Muscle of back (tissue), 11 donors: ENCODE results near the gene KIAA1217. TPM values are rescaled to one million over a fixed set of nuclear protein-coding genes. Genes with fewer than 3 reads are reported as not detected.

ENCODE experiments used
- DNase-seq, 3 donors: peaks; one replicate each; pipeline versions ENCODE4 v3.0.0 to v3.0.0-alpha.2; 2013
- polyA plus RNA-seq, 10 donors: library from polyadenylated mRNA; unstranded; fragments of 120-200 nt; gene quantifications; one replicate each; pipeline ENCODE4 v1.2.1, GENCODE V29; 2013; ENCODE audit not compliant: insufficient read length in 10 of 10

KIAA1217 gene
- polyA plus RNA-seq, 10 donors, result 23.7 to 44.9 (median 31.2) TPM

DNA sequence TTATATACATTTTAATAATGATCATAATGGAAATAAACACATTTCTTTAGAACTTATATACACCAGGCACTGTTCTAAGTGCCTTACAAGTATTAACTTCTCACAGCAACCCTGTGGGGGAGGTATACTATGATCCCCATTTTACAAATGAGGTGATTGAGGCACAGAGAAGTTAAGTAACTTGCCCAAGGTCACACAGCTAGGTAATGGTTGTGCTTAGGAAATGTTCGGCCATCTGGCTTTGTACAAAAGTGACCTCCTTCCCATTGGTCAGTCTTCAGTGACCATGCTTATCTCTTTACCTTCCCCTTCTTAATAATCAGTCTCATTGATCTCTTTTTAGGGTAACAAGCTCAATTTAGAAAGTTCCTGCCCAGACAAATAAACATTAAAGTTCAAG is 158.8 kb downstream of the KIAA1217 start:
- DNase-seq, result no peak

- DNase-seq, result no peak
These were observed 161.9 kb downstream of the KIAA1217 start for GRCh38 chr10:24370877-24371276.

- no peak for DNase-seq
These were observed 162.5 kb downstream of the KIAA1217 start for GRCh38 chr10:24371396-24371795.

DNA sequence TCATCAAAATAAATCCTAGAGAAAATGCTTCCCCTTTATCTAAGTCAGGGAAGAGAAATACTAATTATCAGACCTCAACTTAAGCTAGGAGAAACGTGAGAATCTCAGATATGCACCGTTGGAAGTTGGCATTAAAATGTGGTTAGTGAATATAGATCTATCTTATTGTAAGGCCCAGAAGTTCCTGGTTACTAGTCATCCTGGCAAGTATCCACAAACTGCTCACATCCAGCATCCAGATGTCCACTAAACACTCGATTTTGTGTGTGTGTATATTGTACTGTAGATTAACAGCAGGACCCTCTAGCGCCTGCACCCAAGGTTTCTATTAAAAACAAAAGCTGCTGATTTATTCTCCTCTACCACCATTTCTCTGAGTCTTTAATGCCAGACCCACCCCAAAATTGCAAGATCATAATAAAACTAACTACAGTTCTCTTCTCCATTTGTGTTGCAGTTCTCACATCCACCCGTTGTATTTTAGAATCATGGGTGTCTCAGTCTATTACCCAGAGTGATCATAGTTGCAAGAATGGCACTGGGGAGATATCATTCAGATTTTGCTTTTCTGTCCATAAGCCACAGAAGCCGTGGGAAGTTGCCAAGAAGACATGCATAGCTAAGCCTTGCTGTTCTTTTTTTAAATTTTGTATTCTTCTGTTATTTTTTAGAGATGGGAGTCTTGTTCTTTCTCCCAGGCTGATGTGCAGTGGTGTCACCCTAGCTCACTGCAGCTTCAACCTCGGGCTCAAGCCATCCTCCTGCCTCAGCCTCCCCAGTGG is 165.4 kb downstream of the KIAA1217 start:
- peak; percentile 48 to 78 (median 74) for DNase-seq

GRCh38 chr10:24375510-24375909 is 166.6 kb downstream of the KIAA1217 start:
- DNase-seq, result no peak

DNA sequence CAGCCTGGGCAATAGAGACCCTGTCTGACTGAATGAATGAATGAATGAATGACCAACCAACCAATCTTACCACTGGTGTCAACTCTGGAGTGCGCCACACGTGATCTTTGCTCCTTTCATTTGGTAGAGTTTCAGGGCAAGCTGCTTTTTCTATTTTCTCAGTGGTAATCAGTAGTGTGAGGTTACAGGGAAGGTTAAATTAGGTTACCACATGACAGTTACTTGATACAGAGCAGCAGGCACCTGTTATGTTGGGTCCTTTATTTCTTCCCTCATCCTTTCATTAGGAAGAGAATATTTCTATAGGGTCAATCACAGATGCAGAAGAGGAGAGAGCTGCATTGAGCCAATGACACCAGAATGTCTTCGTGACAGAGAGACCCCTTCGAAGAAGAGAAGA is 167.8 kb downstream of the KIAA1217 start:
- DNase-seq, result no peak

- DNase-seq, result no peak
These were observed 169.4 kb downstream of the KIAA1217 start for GRCh38 chr10:24378126-24378920.

GRCh38 chr10:24381235-24382010 is 172.5 kb downstream of the KIAA1217 start:
- DNase-seq, result no peak

DNA sequence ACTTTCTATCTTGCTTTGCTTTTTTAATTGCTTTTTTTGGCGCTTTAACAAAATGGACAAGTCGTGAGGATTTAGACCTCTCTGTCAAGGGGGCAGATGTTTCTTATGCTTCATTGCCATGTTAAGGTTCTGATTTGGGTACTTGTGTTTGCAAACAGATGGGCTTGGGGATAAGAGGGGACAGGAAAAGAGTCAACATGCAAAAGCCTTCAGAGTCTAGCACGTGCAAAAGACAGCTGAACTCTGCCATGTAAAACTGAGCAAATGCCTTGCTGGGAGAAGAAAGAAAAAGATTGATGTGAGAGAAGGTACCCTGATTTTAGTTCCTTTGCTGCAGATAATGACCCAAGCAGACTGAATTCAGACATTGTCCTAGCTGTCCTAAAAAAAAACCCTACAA is 173.1 kb downstream of the KIAA1217 start:
- DNase-seq, result no peak

- DNase-seq, result no peak
These were observed 173.6 kb downstream of the KIAA1217 start for GRCh38 chr10:24382596-24382978.

GRCh38 chr10:24382979-24383663 is 174.2 kb downstream of the KIAA1217 start:
- DNase-seq, result no peak

- DNase-seq, result peak; percentile 94 to 96 (median 96)
These were observed 174.8 kb downstream of the KIAA1217 start for GRCh38 chr10:24383681-24384106.

- no peak for DNase-seq
These were observed 176.0 kb downstream of the KIAA1217 start for GRCh38 chr10:24384954-24385353.

- peak in 1 of 3 donors; percentile 26 for DNase-seq
These were observed 176.8 kb downstream of the KIAA1217 start for GRCh38 chr10:24385776-24386175.

DNA sequence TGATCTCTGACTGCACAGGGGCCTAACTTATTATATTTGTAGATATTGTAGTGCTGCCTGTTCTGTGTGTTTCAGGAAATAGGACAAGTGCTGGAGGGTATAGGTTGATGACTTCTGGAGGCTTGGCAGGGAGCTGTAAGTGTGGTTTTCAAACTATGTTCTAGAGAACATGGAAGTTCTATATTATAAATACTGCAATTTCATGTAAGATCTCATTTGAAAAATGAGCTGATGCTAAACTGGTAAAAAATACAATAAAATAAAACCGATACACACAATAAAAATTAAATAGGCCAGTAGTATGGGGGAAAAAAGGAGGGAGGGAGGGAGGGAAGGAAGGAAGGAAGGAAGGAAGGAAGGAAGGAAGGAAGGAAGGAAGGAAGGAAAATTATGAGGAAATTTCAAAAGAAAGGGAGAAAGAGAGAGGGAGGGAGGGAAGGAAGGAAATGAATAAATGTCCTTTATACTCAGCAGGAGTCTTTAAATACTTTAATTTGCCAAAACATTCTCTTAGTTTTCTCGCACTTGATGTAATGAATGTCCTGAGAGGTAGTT is 181.3 kb downstream of the KIAA1217 start:
- DNase-seq, result no peak

GRCh38 chr10:24390746-24391145 is 181.8 kb downstream of the KIAA1217 start:
- DNase-seq, result no peak

DNA sequence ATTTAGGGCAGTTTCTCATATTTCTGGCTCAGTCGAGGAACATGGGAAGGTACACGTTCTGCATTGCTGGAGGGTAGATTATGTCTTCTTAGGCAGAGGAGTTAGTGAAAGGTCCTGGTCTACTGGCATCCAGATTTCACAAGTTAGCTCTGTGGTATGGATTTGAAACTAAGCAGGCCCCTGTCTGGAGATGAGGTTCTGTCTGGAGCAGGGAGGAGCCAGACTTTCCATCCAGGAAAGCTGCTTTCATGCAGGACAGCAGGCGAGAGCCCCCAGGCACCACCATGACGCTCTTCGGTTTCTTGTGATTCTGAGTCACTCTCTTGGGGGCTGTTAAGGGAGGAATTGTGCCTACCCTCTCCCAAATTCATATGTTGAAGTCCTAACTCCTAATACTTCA is 184.3 kb downstream of the KIAA1217 start:
- no peak for DNase-seq

DNA sequence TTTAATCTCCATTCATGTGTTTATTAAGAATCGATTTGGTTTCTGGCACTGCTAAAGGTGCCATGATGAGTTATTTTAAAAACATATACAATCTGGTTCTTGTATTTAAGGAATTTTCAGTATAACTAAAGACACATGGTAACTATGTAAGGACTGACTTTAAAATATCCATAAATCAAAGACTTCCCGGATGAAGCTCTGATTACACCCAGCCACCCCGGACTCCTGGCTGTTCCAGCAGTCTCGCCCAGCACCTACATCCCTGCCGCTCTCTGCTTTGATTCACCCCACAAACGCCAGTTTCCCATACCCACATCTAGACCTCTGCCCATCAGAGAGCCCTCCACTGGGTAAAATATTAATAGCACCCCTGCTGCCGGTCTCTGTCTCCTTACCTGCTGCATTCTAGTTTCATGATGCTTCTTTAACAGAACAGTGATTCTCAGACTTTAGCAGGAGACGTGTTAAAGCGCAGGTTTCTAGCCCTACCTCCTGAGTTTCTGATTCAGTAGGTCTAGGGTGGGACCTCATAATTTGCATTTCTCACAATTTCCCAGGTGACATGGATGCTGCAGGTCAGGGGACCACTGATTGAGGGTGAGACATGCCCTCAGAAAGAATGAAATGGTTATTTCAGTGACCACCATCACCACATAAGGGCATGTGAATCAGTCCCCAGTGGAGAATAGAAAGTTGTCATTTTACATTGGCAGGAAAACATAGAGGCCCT is 185.7 kb downstream of the KIAA1217 start:
- no peak for DNase-seq

DNA sequence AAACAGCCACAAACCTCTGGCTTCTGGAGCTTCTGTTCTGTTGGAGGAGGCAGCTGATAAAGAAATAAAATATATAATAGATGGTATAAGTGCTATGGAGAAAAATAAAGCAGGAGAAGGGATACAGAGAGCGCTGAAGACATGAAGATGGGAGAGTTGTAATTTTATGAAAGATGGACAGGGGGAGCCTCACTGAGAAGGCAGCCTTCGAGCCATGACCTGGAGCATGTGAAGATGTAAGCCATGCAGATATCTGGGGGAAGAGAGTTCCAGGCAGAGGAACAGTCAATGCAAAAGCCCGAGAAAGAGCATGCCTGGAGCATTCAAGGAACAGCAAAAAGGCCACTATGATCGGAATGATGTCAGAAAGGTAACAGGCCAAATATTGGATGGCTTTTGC is 187.5 kb downstream of the KIAA1217 start:
- DNase-seq, result no peak

- no peak for DNase-seq
These were observed 188.7 kb downstream of the KIAA1217 start for GRCh38 chr10:24397662-24398061.

- DNase-seq, result no peak
These were observed 195.6 kb downstream of the KIAA1217 start for GRCh38 chr10:24404567-24404966.
